Measurements from ENCODE around the gene ECE1. TPM values are rescaled to one million over a fixed set of nuclear protein-coding genes. Genes with fewer than 3 reads are reported as not detected.
A peak's percentile ranks its signal among the peaks of the same experiment; 100 is the strongest.

The ECE1 gene
- total and polyA plus RNA-seq, 2 of the 13 experiments (the other 11 are each of a cell fraction or from before 2014, with no cell fraction given) = 13.5 to 21.2 TPM

- peak; percentile 99 for TF ChIP-seq ZBTB43 (CRISPR knock-in tag; conservative IDR thresholded peaks at IDR 0.05)
- no peak for TF ChIP-seq SP1 (IDR thresholded peaks at IDR 0.05)
- 0 out of 2 replicates have a peak, but pooled peaks have one; percentile 25 for TF ChIP-seq SP1 (CRISPR knock-in tag; IDR thresholded peaks at IDR 0.05)
- peak; percentile 43; the same call in 1 of the 2 replicates for TF ChIP-seq CREM (IDR thresholded peaks at IDR 0.05)
- no peak for TF ChIP-seq CREM (CRISPR knock-in tag; IDR thresholded peaks at IDR 0.05)
- TF ChIP-seq FOXK2 (IDR thresholded peaks at IDR 0.05) = peak; percentile 55
- no peak for TF ChIP-seq RFX3 (CRISPR knock-in tag; IDR thresholded peaks at IDR 0.05)
- peak; percentile 88 for TF ChIP-seq TBX2 (CRISPR knock-in tag; IDR thresholded peaks at IDR 0.05; ENCODE audit: borderline replicate concordance)
- TF ChIP-seq RFX1 (IDR thresholded peaks at IDR 0.05) = no peak
Observed at GRCh38 chr1:21271550-21271949, 18.7 kb downstream of the ECE1 start (continued).

GRCh38 chr1:21270086-21270689 lies 20.1 kb downstream of the ECE1 start:
- H3K4me3 ChIP-seq (replicated peaks in 1 of 3; ENCODE audit: insufficient read depth in 1 of 3, low read depth in 2 of 3, low read length in 3 of 3) = peak overlapping the region in 1 of 3 experiments; percentile 11; a peak in 1 of 6 replicates
- H3K4me1 ChIP-seq (ENCODE audit: insufficient read depth, low read length) = peaks cover 84% of the 10 kb centered on the region
- in situ Hi-C loops (cut with HindIII; ENCODE audit: extremely low pct_ligation_motif_present, low pct_unique_long_range_greater_than_20kb) (no loop called here), intact Hi-C loops (cut with micrococcal nuclease; ENCODE audit: unreplicated experiment) (no loop called here)
- H3K27ac ChIP-seq (ENCODE audit: extremely low read length, insufficient read depth, low read length) = peak overlapping the region; percentile 70
- DNase-seq (ENCODE audit: low spot score) = peak; percentile 66
- H3K79me2 ChIP-seq (ENCODE audit: insufficient read depth, low read length) = no peaks in the 10 kb centered on the region
- no TSS peak for BruUV-seq (replicated peaks)
- peak overlapping the region; percentile 40 for H3K4me2 ChIP-seq (ENCODE audit: low read depth, low read length)
- ATAC-seq = peak; percentile 62
- peak; percentile 56 for FAIRE-seq
- peaks cover 2 to 3% of the 10 kb centered on the region in 2 experiments; a peak in 2 of 5 replicates for H3K36me3 ChIP-seq (replicated peaks in 1 of 2; ENCODE audit: control insufficient read depth in 1 of 2, insufficient read depth in 2 of 2, low read length in 2 of 2)
- WGBS (ENCODE audit: low lambda C conversion rate) = 44% methylated on average over 9 of the region's 9 CpGs
- CTCF ChIA-PET (ENCODE audit: low intra/inter-chr PET ratio, low total read pairs) = interaction anchor here (1.4 to 2.3 kb wide), 3 partner anchors 15 to 75 kb away, joined by 5 to 14 read pairs (median 12); no protein-coding TSS in a partner anchor
- POLR2A ChIA-PET = interaction anchor here (1.1 to 2.5 kb wide), 15 partner anchors 10 to 99 kb away, joined by 3 to 26 read pairs (median 5); no protein-coding TSS in a partner anchor
- H3K9ac ChIP-seq (ENCODE audit: insufficient read depth, low read depth, low read length) = no peak overlapping the region
- no peak overlapping the region for H2AFZ ChIP-seq (ENCODE audit: low read length)
- no peaks in the 10 kb centered on the region for H3K9me3 ChIP-seq (ENCODE audit: low read length)
- H3K27me3 ChIP-seq (ENCODE audit: control insufficient read depth in 1 of 2, insufficient read depth in 2 of 2, low read length in 2 of 2) = no peaks in the 10 kb centered on the region
- H4K20me1 ChIP-seq (ENCODE audit: insufficient read depth, low read length) = no peaks in the 10 kb centered on the region
- TF ChIP-seq ZNF33B (CRISPR knock-in tag; IDR thresholded peaks at IDR 0.05) (0 out of 2 replicates have a peak, but pooled peaks have one; percentile 7), ZNF891 (CRISPR knock-in tag; IDR thresholded peaks at IDR 0.05) (0 out of 2 replicates have a peak, but pooled peaks have one; percentile 64), ZNF513 (CRISPR knock-in tag; conservative IDR thresholded peaks at IDR 0.05) (no peak), FUBP1 (CRISPR knock-in tag; IDR thresholded peaks at IDR 0.05; ENCODE audit: borderline replicate concordance) (no peak), ATF7 (IDR thresholded peaks at IDR 0.05) (no peak), ATF7 (CRISPR knock-in tag; IDR thresholded peaks at IDR 0.05) (0 out of 2 replicates have a peak, but pooled peaks have one; percentile 41), THAP8 (CRISPR knock-in tag; IDR thresholded peaks at IDR 0.05; ENCODE audit: borderline replicate concordance) (no peak), ZNF556 (CRISPR knock-in tag; IDR thresholded peaks at IDR 0.05; ENCODE audit: borderline replicate concordance) (no peak), MTA1 (CRISPR knock-in tag; IDR thresholded peaks at IDR 0.05; ENCODE audit: borderline replicate concordance) (no peak), ZSCAN21 (CRISPR knock-in tag; IDR thresholded peaks at IDR 0.05; ENCODE audit: borderline replicate concordance) (0 out of 2 replicates have a peak, but pooled peaks have one; percentile 8)

Data from HepG2 (cell line).